Liver (tissue), 3 donors: ENCODE results near the gene TMEM238L.

Experiments used
- CTCF ChIP-seq: fragments of 150-350 bp; IDR thresholded peaks from 2 replicates; pipeline ENCODE4 v1.5.1; 2017; ENCODE audit warnings: improper control_type of control experiment, low read depth, low read length; ENCODE audit not compliant: missing input control
- NR2F2 ChIP-seq: IDR thresholded peaks from 2 replicates; pipeline ENCODE4 v1.6.1; 2016; ENCODE audit warnings: antibody characterized with exemption
- SP1 ChIP-seq: IDR thresholded peaks from 2 replicates; pipeline ENCODE4 v1.6.1; 2018; ENCODE audit warnings: antibody characterized with exemption, mild to moderate bottlenecking
- donor health status: healthy.
- donor health status: healthy.

- TF ChIP-seq NR2F2 (no peak), CTCF (peak; percentile 28), SP1 (no peak)
These were observed 49.8 kb downstream of the TMEM238L start for GRCh38 chr17:10754109-10754508.
